Endothelial cell of umbilical vein (primary cell): ENCODE data around the gene STK32A. TPM values are rescaled to one million over a fixed set of nuclear protein-coding genes. Genes with fewer than 3 reads are reported as not detected.

ENCODE experiments used
- BruUV-seq: library from RNA; stranded (reverse); fragments of 400-500 nt; replicated peaks from 2 replicates; lab custom pipeline; 2021; lab: Mats Ljungman, UMichigan
- CTCF ChIA-PET: fragments of 300-600, 350-600 bp; sonication (Branson Sonifier 250); formaldehyde crosslinking; loops from one replicate; lab custom pipeline; 2021; ENCODE audit warnings: antibody characterized with exemption, inconsistent platforms; lab: Charles Lee
- POLR2A ChIA-PET: fragments of 300-600, 350-600 bp; sonication (Branson Sonifier 250); formaldehyde crosslinking; loops from one replicate; lab custom pipeline; 2021; ENCODE audit warnings: antibody characterized with exemption, inconsistent platforms; lab: Charles Lee
- DNase-seq: peaks from one replicate; pipeline ENCODE4 v3.0.0-alpha.2; 2011; ENCODE audit warnings: low read depth, low spot score
- FAIRE-seq: peaks from 2 replicates; lab custom pipeline; 2011; peaks lifted over from hg19 to GRCh38; lab: Jason Lieb, UNC
- H2AFZ ChIP-seq: 2 replicates; pipeline ENCODE4 v1.6.0; 2012; ENCODE audit warnings: low read depth, low read length, control low read depth, inconsistent platforms
- H3K27ac ChIP-seq: 2 replicates; pipeline ENCODE4 v1.5.1; 2011; ENCODE audit warnings: low read depth, mild to moderate bottlenecking, control low read depth, low read length, moderate library complexity; ENCODE audit not compliant: insufficient read depth
- H3K27me3 ChIP-seq, 2 experiments: 2 replicates each; pipeline versions ENCODE4 v1.6.0 to v1.6.1; 2011; ENCODE audit warnings: low read length in 2 of 2, mixed read lengths in 1 of 2; ENCODE audit not compliant: control insufficient read depth in 2 of 2, insufficient read depth in 2 of 2
- H3K36me3 ChIP-seq, 2 experiments: 2 replicates in 1 of 2; 3 replicates in 1 of 2; pipeline ENCODE4 v1.5.1; 2011; ENCODE audit warnings: low read length in 2 of 2, mild to moderate bottlenecking in 1 of 2, moderate library complexity in 1 of 2; ENCODE audit not compliant: control insufficient read depth in 2 of 2, insufficient read depth in 2 of 2; ENCODE audit errors: extremely low read depth in 1 of 2
- H3K4me1 ChIP-seq: 3 replicates; pipeline ENCODE4 v1.5.1; 2011; ENCODE audit warnings: mild to moderate bottlenecking, low read length; ENCODE audit not compliant: control insufficient read depth, insufficient read depth; ENCODE audit errors: extremely low read depth
- H3K4me2 ChIP-seq: 2 replicates; pipeline ENCODE4 v1.6.1; 2011; ENCODE audit warnings: low read length, control low read depth, mixed read lengths; ENCODE audit not compliant: insufficient read depth
- H3K4me3 ChIP-seq, 3 experiments: fragments of 200-600 bp in 1 of 3; sonication (generic), shearing (Covaris generic) in 1 of 3; replicated peaks in 1 of 3; 2 replicates each; pipeline ENCODE4 v1.5.1; 2011 to 2016; ENCODE audit warnings: control low read depth in 3 of 3, low read length in 3 of 3, mild to moderate bottlenecking in 2 of 3, inconsistent platforms in 1 of 3, low read depth in 1 of 3, moderate library complexity in 1 of 3; ENCODE audit not compliant: insufficient read depth in 1 of 3
- H3K79me2 ChIP-seq: 2 replicates; pipeline ENCODE4 v1.6.0; 2012; ENCODE audit warnings: low read length, inconsistent platforms; ENCODE audit not compliant: control insufficient read depth, insufficient read depth
- H3K9ac ChIP-seq: replicated peaks from 2 replicates; pipeline ENCODE3; 2011; ENCODE audit warnings: low read length, control low read depth; ENCODE audit not compliant: insufficient read depth; ENCODE audit errors: extremely low read depth
- H3K9me1 ChIP-seq: replicated peaks from 3 replicates; pipeline ENCODE4 v1.6.0; 2011; ENCODE audit warnings: mild to moderate bottlenecking, low read length; ENCODE audit not compliant: control insufficient read depth, insufficient read depth; ENCODE audit errors: extremely low read depth
- H3K9me3 ChIP-seq: replicated peaks from 2 replicates; pipeline ENCODE4 v1.5.1; 2012; ENCODE audit warnings: low read length, inconsistent platforms; ENCODE audit not compliant: control insufficient read depth, insufficient read depth
- H4K20me1 ChIP-seq: replicated peaks from 2 replicates; pipeline ENCODE3; 2011; ENCODE audit warnings: mild to moderate bottlenecking, low read length; ENCODE audit not compliant: control insufficient read depth, insufficient read depth; ENCODE audit errors: extremely low read depth
- EZH2 ChIP-seq: IDR thresholded peaks from 2 replicates; pipeline ENCODE4 v1.6.1; 2012; ENCODE audit warnings: borderline replicate concordance, low read depth, mild to moderate bottlenecking, moderate library complexity, low read length, inconsistent platforms; ENCODE audit not compliant: severe bottlenecking
- FOS ChIP-seq: IDR thresholded peaks from 2 replicates; pipeline ENCODE4 v1.6.1; 2011; ENCODE audit warnings: mild to moderate bottlenecking, low read length, moderate library complexity, borderline replicate concordance; ENCODE audit not compliant: insufficient read depth
- GATA2 ChIP-seq: IDR thresholded peaks from 2 replicates; pipeline ENCODE4 v1.7.0; 2011; ENCODE audit warnings: low read depth, mild to moderate bottlenecking, moderate library complexity, mixed read lengths, low read length; ENCODE audit not compliant: insufficient read length, insufficient read depth
- JUN ChIP-seq: IDR thresholded peaks from 2 replicates; pipeline ENCODE4 v1.6.1; 2011; ENCODE audit warnings: borderline replicate concordance, low read depth; ENCODE audit not compliant: insufficient read length, insufficient read depth
- MYC ChIP-seq: IDR thresholded peaks from one replicate; pipeline ENCODE4 v1.6.1; 2011; ENCODE audit warnings: mild to moderate bottlenecking, low read depth, low read length
- POLR2A ChIP-seq: IDR thresholded peaks from 2 replicates; pipeline ENCODE4 v1.6.1; 2012; ENCODE audit warnings: low read depth, mild to moderate bottlenecking, control low read depth, low read length
- POLR2AphosphoS5 ChIP-seq: IDR thresholded peaks from 2 replicates; pipeline ENCODE4 v1.6.1; 2012; ENCODE audit warnings: low read depth, mild to moderate bottlenecking, control low read depth, low read length, moderate library complexity; ENCODE audit not compliant: insufficient read depth
- dilution Hi-C: fragments of 300-500 bp; cut with MboI; formaldehyde crosslinking; loops from one replicate; pipeline ENCODE4 v1.15.0; 2019; ENCODE audit warnings: low sequenced_read_pairs; ENCODE audit not compliant: extremely low pct_ligation_motif_present
- intact Hi-C: fragments of 100-400 bp; cut with micrococcal nuclease; formaldehyde crosslinking; loops from one replicate; pipeline ENCODE4 v1.10.0; 2022
- polyA plus RNA-seq, 4 experiments: library from polyadenylated mRNA; depleted of rRNA in 3 of 4; stranded (reverse) in 3 of 4; unstranded in 1 of 4; fragments of >200 nt; gene quantifications; 2 replicates each; pipeline versions ENCODE4 v1.2.1 to v1.2.3, GENCODE V29; 2011 to 2012; ENCODE audit warnings: missing spikeins in 1 of 4
- total RNA-seq: library from RNA; stranded (reverse); gene quantifications from 2 replicates; pipeline ENCODE4 v1.2.3, GENCODE V29; 2021
- TF ChIP-seq, protein P1 (sequence below): IDR thresholded peaks from 2 replicates; pipeline ENCODE4 v1.6.1; 2011; ENCODE audit not compliant: insufficient read depth, insufficient read length
- TF ChIP-seq, protein P2 (sequence below), 2 donors: IDR thresholded peaks; 1 replicate in 1 of 2; 2 replicates in 1 of 2; pipeline ENCODE4 v1.5.1; 2011; ENCODE audit warnings: low read length in 2 of 2, mild to moderate bottlenecking in 2 of 2, moderate library complexity in 2 of 2, control low read depth in 1 of 2, inconsistent platforms in 1 of 2, low read depth in 1 of 2; ENCODE audit not compliant: insufficient read depth in 1 of 2; ENCODE audit errors: extremely low read depth in 1 of 2

STK32A gene
- total and polyA plus RNA-seq, 2 donors (not counting 3 experiments of a cell fraction or from before 2014, with no cell fraction given), result not detected

- intact Hi-C loops, result loop anchor here (1.0 kb wide), 1 partner anchor 115 kb away; no protein-coding TSS in a partner anchor
- peaks cover 3 to 4% of the 10 kb centered on the region in 2 experiments for H3K27me3 ChIP-seq
- H3K79me2 ChIP-seq, result no peaks in the 10 kb centered on the region
- no peaks in the 10 kb centered on the region for H3K4me1 ChIP-seq
- DNase-seq (no peak), FAIRE-seq (no peak)
- dilution Hi-C loops, result no loop called here
- POLR2A ChIA-PET, result no interaction called here
- H3K4me2 ChIP-seq, result no peak overlapping the region
- no peak overlapping the region for H2AFZ ChIP-seq
- no peaks in the 10 kb centered on the region for H3K9me3 ChIP-seq
- H3K36me3 ChIP-seq, result no peaks in the 10 kb centered on the region
- CTCF ChIA-PET, result interaction anchor here (0.6 to 1.9 kb wide), 8 partner anchors 9 to 288 kb away, joined by 3 to 7 read pairs (median 4); no protein-coding TSS in a partner anchor
- H3K27ac ChIP-seq, result no peak overlapping the region
- H3K9ac ChIP-seq, result no peak overlapping the region
- H4K20me1 ChIP-seq, result no peaks in the 10 kb centered on the region
- no peak for TF ChIP-seq POLR2AphosphoS5
- no peak for TF ChIP-seq POLR2A
- TF ChIP-seq MYC, result no peak
- TF ChIP-seq, protein P1, sequence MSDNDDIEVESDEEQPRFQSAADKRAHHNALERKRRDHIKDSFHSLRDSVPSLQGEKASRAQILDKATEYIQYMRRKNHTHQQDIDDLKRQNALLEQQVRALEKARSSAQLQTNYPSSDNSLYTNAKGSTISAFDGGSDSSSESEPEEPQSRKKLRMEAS, result no peak
- TF ChIP-seq JUN, result no peak
- no peak for TF ChIP-seq FOS
- TF ChIP-seq, protein P2, sequence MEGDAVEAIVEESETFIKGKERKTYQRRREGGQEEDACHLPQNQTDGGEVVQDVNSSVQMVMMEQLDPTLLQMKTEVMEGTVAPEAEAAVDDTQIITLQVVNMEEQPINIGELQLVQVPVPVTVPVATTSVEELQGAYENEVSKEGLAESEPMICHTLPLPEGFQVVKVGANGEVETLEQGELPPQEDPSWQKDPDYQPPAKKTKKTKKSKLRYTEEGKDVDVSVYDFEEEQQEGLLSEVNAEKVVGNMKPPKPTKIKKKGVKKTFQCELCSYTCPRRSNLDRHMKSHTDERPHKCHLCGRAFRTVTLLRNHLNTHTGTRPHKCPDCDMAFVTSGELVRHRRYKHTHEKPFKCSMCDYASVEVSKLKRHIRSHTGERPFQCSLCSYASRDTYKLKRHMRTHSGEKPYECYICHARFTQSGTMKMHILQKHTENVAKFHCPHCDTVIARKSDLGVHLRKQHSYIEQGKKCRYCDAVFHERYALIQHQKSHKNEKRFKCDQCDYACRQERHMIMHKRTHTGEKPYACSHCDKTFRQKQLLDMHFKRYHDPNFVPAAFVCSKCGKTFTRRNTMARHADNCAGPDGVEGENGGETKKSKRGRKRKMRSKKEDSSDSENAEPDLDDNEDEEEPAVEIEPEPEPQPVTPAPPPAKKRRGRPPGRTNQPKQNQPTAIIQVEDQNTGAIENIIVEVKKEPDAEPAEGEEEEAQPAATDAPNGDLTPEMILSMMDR (IDR thresholded peaks at IDR 0.05; ENCODE audit: extremely low read depth in 1 of 2, insufficient read depth in 1 of 2, low read depth in 1 of 2, low read length in 2 of 2), result no peak
- no peak for TF ChIP-seq GATA2
- TF ChIP-seq EZH2, result no peak
- no peak overlapping the region for H3K4me3 ChIP-seq
- H3K9me1 ChIP-seq, result no peaks in the 10 kb centered on the region
- BruUV-seq, result no TSS peak
These were observed 104.5 kb downstream of the STK32A start for GRCh38 chr5:147339313-147339712.
